HG02852 (cell line): ENCODE data around the gene PTPRN2.
"Not testable (repeated sequence)": the region's sequence is repeated elsewhere in the genome, so short reads cannot be mapped to it uniquely, and the experiment has no call there.

ENCODE experiments used
- ATAC-seq: cut with Tn5 transposase; IDR thresholded peaks from one replicate; pipeline ENCODE4 v1.9.1; 2021; ENCODE audit warnings: mild to moderate bottlenecking, moderate library complexity; ENCODE audit not compliant: unreplicated experiment

The PTPRN2 gene

DNA sequence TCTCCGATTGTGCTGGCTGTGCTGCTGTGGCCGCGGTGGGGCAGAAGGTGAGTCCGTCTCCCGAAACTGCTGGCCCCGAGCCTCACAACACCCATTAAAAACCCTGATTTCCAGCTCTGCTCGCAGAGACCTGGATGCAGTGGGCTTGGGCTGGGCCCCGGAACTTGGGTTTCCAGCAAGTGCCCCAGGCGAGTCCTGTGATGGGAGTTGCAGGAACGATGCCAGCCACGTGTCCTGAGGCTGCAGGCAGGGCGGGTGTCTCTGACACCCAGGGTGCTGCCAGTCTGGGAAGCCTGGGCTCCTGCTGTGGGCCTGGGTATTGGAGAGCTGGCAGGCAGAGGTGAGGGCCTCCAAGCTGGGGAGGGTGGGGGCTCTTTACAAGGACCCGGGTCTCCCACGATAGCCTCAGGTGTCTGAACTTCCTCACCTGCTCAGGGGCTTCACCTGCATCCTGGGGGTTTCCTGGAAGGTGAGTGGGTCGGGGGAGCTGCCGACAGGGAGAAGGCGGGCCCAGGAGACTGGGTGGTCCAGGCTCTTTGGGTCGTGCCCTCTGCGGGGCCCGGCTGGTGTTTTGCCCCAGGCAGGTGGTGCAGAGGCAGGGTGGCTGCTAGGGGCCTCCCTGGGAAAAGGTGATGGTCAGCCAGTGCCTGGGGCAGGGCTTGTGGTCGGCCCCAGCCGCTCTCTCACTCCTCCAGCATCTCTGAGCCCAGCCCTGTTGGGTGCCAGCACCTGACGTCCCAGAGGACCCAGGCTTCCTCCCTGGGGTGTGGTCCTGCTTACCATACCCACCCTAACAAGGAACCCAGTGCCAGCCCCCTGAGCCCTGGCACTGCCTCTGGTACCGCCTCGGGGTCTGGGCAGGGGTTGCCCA lies 1070.5 kb downstream of the PTPRN2 start:
- no peak for ATAC-seq

DNA sequence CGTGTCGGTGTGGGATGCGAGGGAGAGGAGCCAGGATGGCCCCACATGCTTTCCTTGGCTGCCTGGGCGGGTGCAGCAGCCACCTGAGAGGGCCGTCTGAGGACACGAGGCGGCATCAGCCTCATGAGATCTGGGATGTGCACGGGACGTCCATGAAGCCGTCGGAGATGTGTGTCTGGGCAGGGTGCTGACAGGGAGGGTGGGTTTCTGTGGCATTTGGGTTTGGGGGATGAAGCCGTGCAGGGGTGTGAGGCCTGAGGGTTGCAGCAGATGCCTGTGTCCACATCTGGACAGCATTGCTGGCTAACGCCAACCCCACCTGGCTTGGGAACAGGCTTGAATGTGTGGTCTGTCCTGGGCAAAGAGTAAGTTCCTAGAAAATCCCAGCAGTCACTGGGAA lies 1071.3 kb downstream of the PTPRN2 start:
- no peak for ATAC-seq

DNA sequence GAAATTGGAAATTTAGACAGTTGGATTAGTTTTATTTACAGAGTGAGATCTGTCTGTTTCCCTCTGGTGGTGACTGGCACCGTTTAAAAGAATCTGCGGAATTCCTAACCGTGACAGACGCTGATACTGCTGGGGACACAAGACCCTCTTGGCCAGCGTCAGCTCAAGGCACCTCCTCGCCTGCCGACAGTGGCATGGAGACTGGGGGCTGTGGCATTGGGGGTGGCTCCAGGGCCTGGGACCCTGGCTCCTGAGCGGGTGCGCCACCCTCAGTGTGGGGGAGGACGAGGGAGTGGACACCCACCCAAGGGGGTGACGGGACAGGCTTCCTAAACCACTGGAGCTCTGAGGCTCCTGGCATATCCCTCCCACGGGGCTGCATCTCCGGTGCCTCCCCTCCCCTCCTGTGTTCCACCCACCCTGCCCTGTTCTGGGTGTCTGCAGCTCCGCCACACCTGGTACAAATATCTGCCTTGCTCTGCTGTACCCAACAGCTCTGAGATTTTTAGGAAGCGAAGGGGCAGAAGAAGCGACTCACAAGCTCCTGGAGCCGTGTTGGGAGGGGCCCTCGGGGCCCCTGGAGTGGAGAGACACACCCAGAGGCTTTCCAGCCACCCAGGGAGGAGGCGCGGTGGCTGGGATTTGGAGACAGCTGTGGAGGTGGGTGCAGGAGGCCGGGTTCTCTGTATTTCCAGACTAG lies 1072.1 kb downstream of the PTPRN2 start:
- no peak for ATAC-seq

DNA sequence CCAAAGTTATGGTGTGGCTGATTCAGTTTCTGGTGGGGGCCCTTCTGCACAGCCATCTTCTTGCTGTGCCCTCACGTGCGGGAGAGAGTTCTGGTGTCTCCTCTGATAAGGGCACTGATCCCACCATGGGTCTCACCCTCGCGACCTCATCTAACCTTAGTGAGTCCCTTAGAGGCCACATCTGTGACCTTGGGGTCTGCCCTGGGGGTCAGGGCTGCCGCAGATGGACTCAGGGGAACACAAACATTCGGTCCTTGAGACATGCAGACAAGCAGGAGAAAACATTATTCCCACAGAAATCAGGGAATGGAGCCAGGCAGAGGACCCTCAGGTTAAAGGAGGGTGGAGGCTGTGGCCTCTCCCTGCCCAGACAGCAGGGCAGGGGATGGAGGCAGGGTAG lies 1072.9 kb downstream of the PTPRN2 start:
- no peak for ATAC-seq

DNA sequence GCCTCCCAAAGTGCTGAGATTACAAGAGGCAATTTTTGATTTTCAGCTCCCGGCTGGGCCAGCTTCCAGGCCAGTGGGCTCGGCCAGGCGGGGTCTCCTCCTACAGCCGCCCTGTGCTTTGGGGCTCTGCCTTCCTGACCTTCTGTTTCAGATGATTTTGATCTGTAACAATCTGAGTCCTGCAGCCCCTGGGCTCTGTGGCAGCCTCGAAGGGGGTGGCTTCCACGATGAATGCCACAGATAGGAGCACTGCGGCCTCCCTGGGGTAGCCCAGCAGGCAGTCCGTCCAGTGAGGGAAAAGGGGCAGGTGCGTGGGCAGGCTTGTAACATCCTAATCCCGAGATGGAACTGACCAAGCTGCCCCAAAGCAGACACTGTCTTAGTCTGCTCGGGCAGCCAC lies 1073.3 kb downstream of the PTPRN2 start:
- ATAC-seq = no peak

DNA sequence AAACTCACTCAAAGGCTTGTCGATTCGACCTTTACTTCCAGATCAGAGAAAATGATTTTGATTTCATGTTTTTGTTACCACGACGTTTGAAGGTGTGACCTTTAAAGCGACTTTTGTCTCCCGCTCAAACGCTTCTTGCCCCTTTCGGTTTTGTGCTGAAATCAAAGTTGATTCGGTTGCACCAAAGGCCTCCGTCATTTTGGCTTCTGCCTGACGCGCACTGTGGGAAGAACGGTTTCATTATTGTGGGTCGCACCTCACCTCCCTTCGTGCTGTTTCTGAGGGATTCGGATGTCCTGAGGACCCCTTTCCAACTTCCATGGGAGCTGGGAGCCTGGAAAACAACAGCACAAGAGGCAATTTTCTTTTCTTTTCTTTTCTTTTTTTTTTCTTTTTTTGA lies 1073.9 kb downstream of the PTPRN2 start:
- no peak for ATAC-seq

DNA sequence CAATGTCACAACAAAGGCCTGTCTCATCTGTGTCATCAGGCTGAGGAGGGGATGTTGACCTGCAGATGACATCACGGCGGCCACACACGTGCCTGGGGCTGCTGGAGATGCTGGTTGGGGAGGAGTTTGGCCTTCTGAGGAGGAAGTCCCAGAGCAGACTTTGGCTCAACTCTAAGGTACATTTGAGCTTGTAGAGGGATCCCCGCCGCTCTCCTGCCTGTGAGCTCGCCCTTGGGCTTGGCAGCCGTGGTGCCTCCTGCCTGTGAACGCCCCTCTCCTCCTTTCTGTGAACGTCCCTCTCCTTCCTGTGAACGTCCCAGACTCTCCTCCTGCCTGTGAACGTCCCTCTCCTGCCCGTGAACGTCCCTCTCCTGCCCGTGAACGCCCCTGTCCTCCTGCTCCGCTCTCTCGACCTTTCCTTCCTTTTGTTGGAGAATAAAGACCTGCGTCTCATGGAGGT lies 1074.4 kb downstream of the PTPRN2 start:
- ATAC-seq = no peak

DNA sequence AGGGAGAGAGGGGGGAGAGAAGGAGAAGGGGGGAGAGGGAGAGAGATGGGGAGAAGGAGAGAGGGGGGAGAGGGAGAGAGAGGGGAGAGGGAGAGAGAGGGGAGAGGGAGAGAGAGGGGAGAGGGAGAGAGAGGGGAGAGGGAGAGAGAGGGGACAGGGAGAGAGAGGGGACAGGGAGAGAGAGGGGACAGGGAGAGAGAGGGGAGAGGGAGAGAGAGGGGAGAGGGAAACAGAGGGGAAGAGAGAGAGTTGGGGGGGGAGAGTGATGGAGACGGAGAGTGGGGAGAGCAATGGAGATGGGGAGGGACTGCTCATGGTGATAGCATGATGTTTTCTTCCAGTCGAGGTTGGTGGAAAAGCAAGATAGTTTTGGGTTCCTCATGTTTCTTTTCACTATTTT lies 1078.4 kb downstream of the PTPRN2 start:
- no peak for ATAC-seq

DNA sequence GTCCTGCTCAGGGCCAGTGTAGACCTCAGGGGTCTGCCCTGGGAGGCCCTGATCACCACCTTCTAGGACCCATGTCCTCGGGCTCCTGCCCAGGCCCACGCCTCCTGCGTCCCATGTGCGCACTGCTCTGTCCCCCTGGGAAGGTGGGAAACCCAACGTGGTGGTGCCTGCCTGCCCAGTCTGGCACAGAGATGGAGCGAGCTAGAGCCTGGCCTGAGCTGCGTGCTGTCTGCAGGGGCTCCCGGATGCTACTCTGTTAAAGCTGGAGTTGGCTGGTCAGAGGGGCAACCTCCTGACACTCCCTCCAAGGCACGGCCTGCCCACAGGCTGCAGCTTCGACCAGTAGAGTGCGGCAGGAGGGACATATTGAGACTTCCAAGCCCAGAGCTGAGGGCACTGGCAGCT lies 1079.1 kb downstream of the PTPRN2 start:
- no peak for ATAC-seq

DNA sequence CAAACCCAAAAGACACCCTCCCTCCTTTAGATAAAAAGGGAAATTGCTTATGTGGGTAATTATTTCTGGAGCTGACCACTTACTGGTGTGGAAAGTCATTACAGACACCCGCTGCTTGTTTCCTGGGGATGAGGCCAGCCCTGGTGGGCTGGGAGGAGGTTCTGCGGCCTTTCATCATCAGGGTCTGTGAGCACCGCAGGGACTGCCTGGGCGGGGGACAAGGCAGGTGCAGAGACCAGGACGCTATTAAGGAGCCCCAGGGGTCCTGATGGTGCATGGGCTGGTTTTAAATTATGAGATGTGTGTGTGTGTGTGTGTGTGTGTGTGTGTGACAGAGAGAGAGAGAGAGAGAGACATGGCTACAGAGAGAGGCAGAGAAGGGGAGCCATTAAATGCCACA lies 1079.6 kb downstream of the PTPRN2 start:
- ATAC-seq = no peak

DNA sequence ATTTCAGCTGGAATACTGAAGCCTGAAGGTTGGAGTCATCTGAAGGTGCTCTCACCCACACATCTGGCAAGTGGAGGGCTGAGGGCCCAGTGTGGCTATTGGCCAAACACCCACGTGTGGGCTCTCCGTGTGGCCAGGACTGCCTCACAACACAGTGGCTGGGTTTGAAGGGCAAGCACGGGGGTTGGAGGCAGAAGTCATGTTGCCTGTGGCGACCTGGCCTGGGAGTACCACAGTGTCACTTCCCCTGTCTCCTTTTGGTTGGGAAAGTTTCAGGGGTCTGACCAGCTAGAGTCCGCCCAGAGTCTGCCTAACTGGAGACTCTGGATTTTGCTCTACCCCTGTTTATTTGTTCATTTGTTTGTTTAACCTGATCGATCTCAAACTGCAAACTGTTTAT lies 1081.4 kb downstream of the PTPRN2 start:
- ATAC-seq = no peak

DNA sequence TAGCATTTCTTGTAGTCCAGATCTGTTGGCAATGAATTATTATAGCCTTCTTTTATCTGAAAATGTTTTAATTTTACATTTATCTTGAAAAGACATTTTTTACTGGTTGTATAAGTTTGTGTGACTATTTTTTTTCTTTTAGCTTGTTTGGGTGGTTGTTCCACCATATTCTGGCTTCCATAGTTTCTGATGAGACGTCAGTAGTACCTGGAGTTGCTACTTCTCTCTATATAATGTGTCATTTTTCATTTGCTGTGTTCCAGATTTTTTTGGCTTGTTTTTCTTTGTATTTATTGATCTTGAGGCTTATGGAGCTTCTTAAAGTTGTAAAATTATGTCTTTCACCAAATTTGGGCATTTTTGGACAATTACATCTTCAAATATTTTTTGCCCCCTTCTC lies 1082.0 kb downstream of the PTPRN2 start:
- no peak for ATAC-seq

DNA sequence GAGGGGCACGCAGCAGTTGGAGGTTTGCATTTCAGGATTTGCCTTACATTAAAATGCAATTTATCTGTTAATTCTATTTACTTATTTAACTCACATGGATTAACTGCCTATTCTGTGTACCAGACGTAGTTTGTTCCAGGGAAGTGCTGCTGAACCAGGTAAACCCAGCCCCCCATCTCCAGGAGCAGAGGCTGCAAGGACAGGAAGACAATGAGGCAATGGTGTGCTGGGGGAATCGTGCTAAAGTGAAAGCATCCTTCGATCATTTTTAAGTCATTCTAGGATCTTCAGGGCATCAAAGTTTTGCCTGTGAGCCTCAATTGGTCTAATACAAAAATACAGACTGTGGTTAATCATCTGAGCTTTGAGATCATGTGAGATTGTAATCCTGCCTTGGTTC lies 1084.4 kb downstream of the PTPRN2 start:
- ATAC-seq = no peak

DNA sequence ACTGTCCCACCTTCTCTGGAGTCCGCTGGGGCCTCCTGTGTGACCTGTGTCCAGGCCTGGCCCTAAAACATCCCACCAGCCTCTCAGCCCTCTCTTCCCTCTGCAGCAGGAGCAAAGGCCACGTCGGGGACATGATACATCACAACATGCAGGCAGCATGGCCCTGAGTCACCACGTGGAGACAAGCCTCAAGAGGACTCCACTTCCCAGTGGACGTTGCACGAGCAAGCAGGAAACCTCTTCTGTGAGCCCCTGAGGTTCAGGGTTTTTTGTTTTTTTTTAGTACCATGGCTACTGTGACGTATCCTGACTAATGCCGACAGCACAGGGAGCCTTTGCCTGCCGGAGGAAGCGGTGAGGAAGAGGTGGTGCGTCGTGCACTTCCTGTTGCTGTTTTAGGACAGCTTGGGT lies 1084.9 kb downstream of the PTPRN2 start:
- no peak for ATAC-seq

DNA sequence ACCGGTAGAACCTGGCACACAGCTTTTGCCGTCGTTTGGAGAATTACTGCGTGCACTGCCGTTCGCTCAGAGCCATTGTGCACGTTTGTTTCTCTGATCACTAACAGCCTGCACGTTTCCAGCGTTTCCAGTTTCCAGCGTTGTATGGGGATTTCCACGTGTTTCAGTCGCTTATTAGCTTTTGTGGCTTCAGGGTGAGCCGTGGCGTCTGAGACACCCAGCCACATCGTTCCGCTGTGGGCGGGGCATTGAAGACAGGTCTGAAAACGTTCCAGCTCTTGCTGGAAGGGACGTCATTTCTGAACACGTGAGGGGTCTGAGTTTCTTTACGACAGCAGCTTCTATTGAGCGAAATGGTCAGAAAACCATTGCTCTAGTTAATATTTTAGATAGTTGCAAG lies 1086.0 kb downstream of the PTPRN2 start:
- no peak for ATAC-seq

DNA sequence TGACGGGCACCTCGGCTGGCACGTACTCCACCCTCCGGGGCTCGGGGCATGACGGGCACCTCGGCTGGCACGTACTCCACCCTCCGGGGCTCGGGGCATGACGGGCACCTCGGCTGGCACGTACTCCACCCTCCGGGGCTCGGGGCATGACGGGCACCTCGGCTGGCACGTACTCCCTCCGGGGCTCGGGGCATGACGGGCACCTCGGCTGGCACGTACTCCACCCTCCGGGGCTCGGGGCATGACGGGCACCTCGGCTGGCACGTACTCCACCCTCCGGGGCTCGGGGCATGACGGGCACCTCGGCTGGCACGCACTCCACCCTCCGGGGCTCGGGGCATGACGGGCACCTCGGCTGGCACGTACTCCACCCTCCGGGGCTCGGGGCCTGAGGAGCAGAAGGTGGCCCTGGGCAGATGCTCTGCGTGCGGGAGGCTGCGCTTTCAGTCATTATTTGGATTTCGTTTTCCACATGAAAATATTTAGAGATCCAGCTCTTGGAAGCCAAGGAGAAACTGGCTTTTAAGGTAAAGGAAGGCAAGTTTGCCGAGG lies 1086.6 kb downstream of the PTPRN2 start:
- not testable (repeated sequence) for ATAC-seq

DNA sequence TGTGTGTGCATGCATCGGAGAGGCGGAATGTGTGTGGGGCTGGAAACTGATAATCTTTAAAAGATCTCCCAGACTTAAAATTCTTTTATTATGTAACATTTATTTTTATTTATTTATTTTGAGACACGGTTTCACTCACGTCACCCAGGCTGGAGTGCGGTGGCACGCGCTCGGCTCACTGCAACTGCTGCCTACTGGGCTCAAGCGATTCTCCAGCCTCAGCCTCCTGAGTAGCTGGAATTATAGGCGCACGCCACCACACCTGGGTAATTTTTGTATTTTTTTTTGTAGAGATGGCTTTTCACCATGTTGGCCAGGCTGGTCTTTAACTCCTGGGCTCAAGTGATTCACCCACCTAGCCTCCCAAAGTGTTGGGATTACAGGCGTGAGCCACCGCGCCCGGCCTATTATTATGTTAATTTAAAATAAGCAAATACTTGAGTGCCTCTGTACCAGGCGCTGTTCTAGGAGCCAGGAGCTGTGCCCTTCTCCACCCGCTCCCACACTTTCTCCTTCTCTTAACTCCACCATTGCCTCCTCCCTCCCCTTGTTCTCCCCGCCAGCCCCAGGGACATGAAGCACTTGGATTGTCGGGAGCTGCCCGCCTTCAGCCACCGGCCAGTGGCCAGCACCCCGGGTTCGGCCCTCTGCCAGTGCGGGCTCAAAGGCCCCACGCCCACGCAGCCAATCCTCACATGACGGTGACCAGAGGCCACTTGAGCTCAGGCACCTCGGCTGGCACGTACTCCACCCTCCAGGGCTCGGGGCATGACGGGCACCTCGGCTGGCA lies 1087.3 kb downstream of the PTPRN2 start:
- ATAC-seq = no peak

DNA sequence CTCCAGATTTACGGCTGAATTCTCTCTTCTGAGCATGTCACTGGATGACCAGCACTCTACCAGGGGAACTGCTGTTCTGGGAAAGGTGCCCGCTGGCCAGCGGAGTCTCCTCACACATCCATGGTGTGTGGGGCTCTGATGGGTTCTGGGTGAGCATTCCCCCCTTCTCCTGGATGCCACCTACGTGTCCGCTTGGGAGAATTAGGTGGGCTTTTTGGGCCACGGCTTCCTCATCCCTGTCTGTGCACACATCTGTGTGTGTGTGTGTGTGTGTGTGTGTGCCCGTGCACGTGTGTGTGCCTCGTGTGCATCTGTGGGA lies 1087.8 kb downstream of the PTPRN2 start:
- ATAC-seq = no peak

DNA sequence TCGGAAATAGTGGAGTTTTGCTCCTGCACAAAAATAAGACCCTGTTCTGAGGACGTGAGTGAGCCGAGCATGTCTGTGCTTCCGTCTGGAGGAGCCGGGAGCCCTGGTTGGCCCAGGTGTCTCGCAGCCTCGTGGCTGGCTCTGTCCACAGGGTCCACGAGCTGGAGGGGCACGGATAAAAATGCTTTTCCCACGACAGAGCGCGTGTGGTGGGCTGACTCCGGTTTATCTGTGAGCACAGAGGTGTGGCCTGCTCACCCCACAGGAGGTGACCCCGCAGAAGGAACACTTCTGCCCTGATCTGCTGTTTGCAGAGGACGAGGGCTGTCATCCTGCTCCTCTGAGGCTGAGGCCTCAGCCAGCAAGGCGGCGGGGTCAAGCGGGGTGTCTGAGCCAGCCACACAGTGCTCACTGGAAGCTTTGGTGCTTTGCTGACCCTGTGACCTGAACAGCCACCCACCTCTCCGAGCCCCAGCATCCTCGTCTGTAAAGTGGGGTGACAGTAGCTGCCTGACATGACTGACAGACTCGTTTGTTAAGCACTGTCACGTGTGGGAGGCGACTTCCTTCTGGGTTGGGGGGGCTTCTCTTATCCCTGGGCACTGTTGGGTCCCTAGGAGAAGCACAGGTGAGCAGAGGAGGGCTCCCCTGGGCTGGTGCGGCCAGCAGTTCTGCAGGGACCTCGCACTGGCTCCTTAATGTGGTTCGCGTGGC lies 1088.3 kb downstream of the PTPRN2 start:
- no peak for ATAC-seq

DNA sequence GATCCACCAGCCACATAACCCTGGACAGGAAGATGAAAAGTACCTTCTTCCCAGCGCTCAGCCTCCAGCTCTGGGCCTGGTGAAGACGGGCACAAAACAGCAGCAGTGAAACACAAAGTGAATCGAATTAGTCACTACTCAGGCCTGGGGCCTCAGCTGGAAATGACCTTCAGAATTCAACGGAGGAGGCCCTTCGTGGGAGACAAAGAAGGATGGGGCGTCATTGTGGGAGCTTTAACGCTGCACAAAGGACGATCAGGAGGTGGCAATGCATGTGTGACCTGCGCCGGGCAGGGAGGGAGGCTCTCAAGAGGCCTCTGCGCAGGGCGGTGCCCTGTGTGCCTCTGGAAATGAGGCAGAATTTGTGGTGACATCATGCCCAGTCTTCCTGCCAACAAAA lies 1089.0 kb downstream of the PTPRN2 start:
- ATAC-seq = no peak
